Measurements from ENCODE around the gene KIF25. TPM values are rescaled to one million over a fixed set of nuclear protein-coding genes. Genes with fewer than 3 reads are reported as not detected.

Gene KIF25
- total RNA-seq, 1 experiment from 2014 or later, result 0.59 TPM

DNA sequence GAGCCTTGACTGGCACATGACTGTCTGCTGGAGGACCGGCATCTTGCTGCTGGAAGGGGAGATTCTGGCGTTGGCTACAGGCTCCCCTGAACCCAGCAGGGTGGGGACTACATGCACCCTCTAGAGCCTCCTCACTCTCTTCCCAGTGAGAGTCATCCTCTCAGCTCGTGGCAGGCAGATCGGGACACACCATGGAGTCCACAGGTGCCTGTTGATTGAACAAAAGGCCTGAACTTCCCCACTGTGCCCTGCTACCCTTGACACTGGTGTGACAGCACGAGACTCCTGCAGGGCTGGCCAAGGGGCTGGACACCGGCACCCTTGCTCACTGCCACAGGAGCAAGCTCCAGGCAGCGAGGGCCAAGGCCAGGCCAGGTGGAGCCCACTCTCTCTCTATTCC lies 73.3 kb downstream of the KIF25 start:
- Histone ChIP-seq H3K14ac (ENCODE audit: insufficient read depth, low read length) (no peak overlapping the region), H3K4ac (ENCODE audit: low read depth, low read length) (no peak overlapping the region), H3K4me1 (ENCODE audit: insufficient read depth, low read length) (no peaks in the 10 kb centered on the region), H3K23ac (ENCODE audit: insufficient read length, low read depth, low read length) (no peak overlapping the region), H3K9ac (ENCODE audit: extremely low read depth, insufficient read length, low read length) (no peak overlapping the region), H2BK15ac (ENCODE audit: low read depth, low read length) (no peak overlapping the region), H4K5ac (ENCODE audit: insufficient read length, low read depth, low read length) (no peak overlapping the region), H4K8ac (replicated peaks; ENCODE audit: insufficient read length, low read depth, low read length) (no peak overlapping the region), H2AFZ (ENCODE audit: low read length) (no peak overlapping the region), H3K9me3 (ENCODE audit: control insufficient read depth, low read depth, low read length) (no peaks in the 10 kb centered on the region), H3K23me2 (ENCODE audit: insufficient read length, low read depth, low read length, poor library complexity, severe bottlenecking) (no peaks in the 10 kb centered on the region), H2BK120ac (ENCODE audit: low read depth, low read length, poor library complexity, severe bottlenecking) (no peak overlapping the region), H3T11ph (ENCODE audit: low read length) (no peak overlapping the region), H3K18ac (ENCODE audit: insufficient read length, low read depth, low read length) (no peak overlapping the region), H2BK5ac (ENCODE audit: insufficient read length, low read length) (no peak overlapping the region), H3K79me1 (ENCODE audit: insufficient read depth, low read depth, low read length, poor library complexity, severe bottlenecking) (no peaks in the 10 kb centered on the region), H2BK12ac (ENCODE audit: insufficient read length, low read depth, low read length) (no peak overlapping the region), H4K20me1 (ENCODE audit: control insufficient read depth, insufficient read depth, insufficient read length) (no peaks in the 10 kb centered on the region), H4K91ac (ENCODE audit: insufficient read length, low read depth, low read length) (no peak overlapping the region), H3K79me2 (ENCODE audit: insufficient read depth, low read length) (no peaks in the 10 kb centered on the region), H3K27me3 (ENCODE audit: insufficient read depth, low read length) (no peaks in the 10 kb centered on the region), H3K27ac (ENCODE audit: insufficient read length, low read depth, low read length) (no peak overlapping the region), H2AK5ac (ENCODE audit: insufficient read length, low read length) (no peak overlapping the region), H2BK20ac (ENCODE audit: low read depth, low read length, poor library complexity, severe bottlenecking) (no peak overlapping the region), H3K56ac (ENCODE audit: insufficient read length, low read depth, low read length) (no peak overlapping the region), H3K4me2 (ENCODE audit: insufficient read depth, insufficient read length, low read length) (no peak overlapping the region)
- DNase-seq, result no peak
- no peaks in the 10 kb centered on the region for H3K9me3 Mint-ChIP-seq
- H3K4me1 Mint-ChIP-seq, result peaks cover 0 to 4% of the 10 kb centered on the region in 2 experiments; a peak in 1 of 4 replicates
- H3K27ac Mint-ChIP-seq, result no peak overlapping the region
- H3K27me3 Mint-ChIP-seq (ENCODE audit: low read depth), result peaks cover 3% of the 10 kb centered on the region
- H3K36me3 Mint-ChIP-seq (ENCODE audit: insufficient read depth in 1 of 3, low read depth in 3 of 3), result no peaks in the 10 kb centered on the region
- TF ChIP-seq, protein P1, sequence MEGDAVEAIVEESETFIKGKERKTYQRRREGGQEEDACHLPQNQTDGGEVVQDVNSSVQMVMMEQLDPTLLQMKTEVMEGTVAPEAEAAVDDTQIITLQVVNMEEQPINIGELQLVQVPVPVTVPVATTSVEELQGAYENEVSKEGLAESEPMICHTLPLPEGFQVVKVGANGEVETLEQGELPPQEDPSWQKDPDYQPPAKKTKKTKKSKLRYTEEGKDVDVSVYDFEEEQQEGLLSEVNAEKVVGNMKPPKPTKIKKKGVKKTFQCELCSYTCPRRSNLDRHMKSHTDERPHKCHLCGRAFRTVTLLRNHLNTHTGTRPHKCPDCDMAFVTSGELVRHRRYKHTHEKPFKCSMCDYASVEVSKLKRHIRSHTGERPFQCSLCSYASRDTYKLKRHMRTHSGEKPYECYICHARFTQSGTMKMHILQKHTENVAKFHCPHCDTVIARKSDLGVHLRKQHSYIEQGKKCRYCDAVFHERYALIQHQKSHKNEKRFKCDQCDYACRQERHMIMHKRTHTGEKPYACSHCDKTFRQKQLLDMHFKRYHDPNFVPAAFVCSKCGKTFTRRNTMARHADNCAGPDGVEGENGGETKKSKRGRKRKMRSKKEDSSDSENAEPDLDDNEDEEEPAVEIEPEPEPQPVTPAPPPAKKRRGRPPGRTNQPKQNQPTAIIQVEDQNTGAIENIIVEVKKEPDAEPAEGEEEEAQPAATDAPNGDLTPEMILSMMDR (conservative IDR thresholded peaks at IDR 0.05), result no peak
- H3K4me3 Mint-ChIP-seq, result no peak overlapping the region
- no CpG with 5 or more reads among the region's 7 CpGs for WGBS (ENCODE audit: extremely low coverage, insufficient read length, low lambda C conversion rate)

Data from H9 (cell line).